Liver (tissue), 9 donors: ENCODE data around the gene TRIM63. TPM values are rescaled to one million over a fixed set of nuclear protein-coding genes. Genes with fewer than 3 reads are reported as not detected.
A peak's percentile ranks its signal among the peaks of the same experiment; 100 is the strongest.

ENCODE experiments used
- DNase-seq: peaks from one replicate; pipeline ENCODE4 v3.0.0-alpha.2; 2017; ENCODE audit warnings: low spot score
- H3K27ac ChIP-seq, 2 donors: one replicate each; pipeline ENCODE4 v1.7.0; 2013; ENCODE audit warnings: inconsistent platforms in 2 of 2, low read length in 2 of 2, control low read depth in 1 of 2, low read depth in 1 of 2, mild to moderate bottlenecking in 1 of 2
- H3K27me3 ChIP-seq, 4 donors: one replicate each; pipeline versions ENCODE4 v1.6.1 to v1.7.0; 2013; ENCODE audit warnings: low read length in 3 of 4, inconsistent platforms in 1 of 4, mild to moderate bottlenecking in 1 of 4, moderate library complexity in 1 of 4; ENCODE audit not compliant: control insufficient read depth in 4 of 4, insufficient read depth in 4 of 4
- H3K36me3 ChIP-seq, 4 donors: one replicate each; pipeline versions ENCODE4 v1.6.1 to v1.7.0; 2013; ENCODE audit warnings: low read length in 3 of 4, mild to moderate bottlenecking in 3 of 4, low read depth in 1 of 4, moderate library complexity in 1 of 4; ENCODE audit not compliant: control insufficient read depth in 4 of 4, insufficient read depth in 3 of 4
- H3K4me1 ChIP-seq, 4 donors: one replicate each; pipeline versions ENCODE4 v1.6.1 to v1.7.0; 2013; ENCODE audit warnings: low read length in 3 of 4, mild to moderate bottlenecking in 3 of 4, moderate library complexity in 1 of 4; ENCODE audit not compliant: control insufficient read depth in 4 of 4, insufficient read depth in 4 of 4
- H3K4me3 ChIP-seq, 3 donors: one replicate each; pipeline versions ENCODE4 v1.6.1 to v1.7.0; 2013; ENCODE audit warnings: low read length in 3 of 3, control low read depth in 1 of 3, low read depth in 1 of 3, mild to moderate bottlenecking in 1 of 3
- H3K9ac ChIP-seq, 2 donors: one replicate each; pipeline ENCODE4 v1.7.0; 2013; ENCODE audit warnings: low read length in 2 of 2, mild to moderate bottlenecking in 2 of 2, moderate library complexity in 2 of 2, control low read depth in 1 of 2, low read depth in 1 of 2
- H3K9me3 ChIP-seq, 4 donors: one replicate each; pipeline versions ENCODE4 v1.6.1 to v1.7.0; 2013; ENCODE audit warnings: low read length in 3 of 4; ENCODE audit not compliant: control insufficient read depth in 4 of 4
- ATF3 ChIP-seq: IDR thresholded peaks from 2 replicates; pipeline ENCODE4 v1.6.1; 2016; ENCODE audit warnings: antibody characterized with exemption
- CTCF ChIP-seq: fragments of 150-350 bp; IDR thresholded peaks from 2 replicates; pipeline ENCODE4 v1.5.1; 2017; ENCODE audit warnings: improper control_type of control experiment, low read depth, low read length; ENCODE audit not compliant: missing input control
- EGR1 ChIP-seq, 2 donors: IDR thresholded peaks; 2 replicates each; pipeline ENCODE4 v1.6.1; 2016 to 2018; ENCODE audit warnings: antibody characterized with exemption in 2 of 2, low read depth in 2 of 2
- FOXA1 ChIP-seq: IDR thresholded peaks from 2 replicates; pipeline ENCODE4 v1.6.1; 2016; ENCODE audit warnings: antibody characterized with exemption
- FOXA2 ChIP-seq: IDR thresholded peaks from 2 replicates; pipeline ENCODE4 v1.6.1; 2016; ENCODE audit warnings: antibody characterized with exemption
- GABPA ChIP-seq, 2 donors: IDR thresholded peaks in 1 of 2; conservative IDR thresholded peaks in 1 of 2; 2 replicates each; pipeline ENCODE4 v1.6.1; 2016; ENCODE audit warnings: antibody characterized with exemption in 2 of 2, mild to moderate bottlenecking in 1 of 2, moderate library complexity in 1 of 2
- HNF4A ChIP-seq, 2 donors: conservative IDR thresholded peaks; 2 replicates each; pipeline ENCODE4 v1.6.1; 2016; ENCODE audit warnings: antibody characterized with exemption in 2 of 2, mild to moderate bottlenecking in 2 of 2
- HNF4G ChIP-seq: IDR thresholded peaks from 2 replicates; pipeline ENCODE4 v1.6.1; 2016; ENCODE audit warnings: antibody characterized with exemption
- JUND ChIP-seq, 2 donors: IDR thresholded peaks; 2 replicates each; pipeline ENCODE4 v1.6.1; 2016; ENCODE audit warnings: antibody characterized with exemption in 2 of 2
- MAX ChIP-seq: IDR thresholded peaks from 2 replicates; pipeline ENCODE4 v1.6.1; 2016; ENCODE audit warnings: antibody characterized with exemption
- NR2F2 ChIP-seq: IDR thresholded peaks from 2 replicates; pipeline ENCODE4 v1.6.1; 2016; ENCODE audit warnings: antibody characterized with exemption
- RAD21 ChIP-seq, 2 donors: IDR thresholded peaks; 2 replicates each; pipeline ENCODE4 v1.6.1; 2016; ENCODE audit warnings: antibody characterized with exemption in 2 of 2, mild to moderate bottlenecking in 2 of 2
- REST ChIP-seq: IDR thresholded peaks from 2 replicates; pipeline ENCODE4 v1.6.1; 2016; ENCODE audit warnings: antibody characterized with exemption, mild to moderate bottlenecking
- RXRA ChIP-seq, 2 donors: IDR thresholded peaks; 2 replicates each; pipeline ENCODE4 v1.6.1; 2017 to 2018; ENCODE audit warnings: antibody characterized with exemption in 2 of 2, mild to moderate bottlenecking in 1 of 2
- SP1 ChIP-seq: IDR thresholded peaks from 2 replicates; pipeline ENCODE4 v1.6.1; 2018; ENCODE audit warnings: antibody characterized with exemption, mild to moderate bottlenecking
- TAF1 ChIP-seq: conservative IDR thresholded peaks from 2 replicates; pipeline ENCODE4 v1.6.1; 2016; ENCODE audit warnings: antibody characterized with exemption, mild to moderate bottlenecking
- YY1 ChIP-seq: IDR thresholded peaks from 2 replicates; pipeline ENCODE4 v1.6.1; 2016; ENCODE audit warnings: antibody characterized with exemption, mild to moderate bottlenecking
- ZBTB33 ChIP-seq: IDR thresholded peaks from 2 replicates; pipeline ENCODE4 v1.6.1; 2016; ENCODE audit warnings: antibody characterized with exemption
- WGBS: extraction: QIAGEN DNeasy Blood & Tissue Kit; methylation state at CpG from one replicate; pipeline ENCODE4 v1.1.7; 2013; 5-methylcytosine and 5-hydroxymethylcytosine counted together
- polyA plus RNA-seq, 2 donors: library from polyadenylated mRNA; stranded (reverse) in 1 of 2; unstranded in 1 of 2; fragments of 200-250 nt in 1 of 2; fragments of >200 nt in 1 of 2; fragmentation: Nextera tagmentation in 1 of 2; extraction: Ambion mirVana in 1 of 2; gene quantifications; one replicate each; pipeline versions ENCODE4 v1.2.1 to v1.2.3, GENCODE V29; 2013 to 2015
- total RNA-seq, 2 donors: library from RNA; depleted of rRNA; stranded (reverse); fragments of >200 nt; gene quantifications; one replicate each; pipeline ENCODE4 v1.2.3, GENCODE V29; 2014
- donor health status: healthy.
- donor health status: healthy.
- donor health status: healthy.
- donor health status: healthy.
- donor health status: healthy.

TRIM63 gene
- total and polyA plus RNA-seq, 4 donors, result 0.03 TPM; not detected in 3

GRCh38 chr1:26075421-26076144 is 8.2 kb upstream of the TRIM63 start:
- 69% methylated on average over 3 of the region's 3 CpGs for WGBS
- TF ChIP-seq MAX (no peak), CTCF (no peak), TAF1 (no peak), JUND (IDR thresholded peaks at IDR 0.05) (no peak), SP1 (peak; percentile 83), ATF3 (no peak), EGR1 (IDR thresholded peaks at IDR 0.05; ENCODE audit: low read depth in 2 of 2) (no peak), FOXA1 (no peak), HNF4A (conservative IDR thresholded peaks at IDR 0.05) (peak; percentile 75 to 87), YY1 (no peak), RXRA (IDR thresholded peaks at IDR 0.05) (peak; percentile 33 to 40), FOXA2 (no peak), NR2F2 (no peak), HNF4G (peak; percentile 71)
- H3K4me3 ChIP-seq, result no peak overlapping the region
- peaks cover 5 to 35% (median 24%) of the 10 kb centered on the region in 4 donors for H3K4me1 ChIP-seq
- no peaks in the 10 kb centered on the region for H3K36me3 ChIP-seq
- no peak for DNase-seq
- H3K9me3 ChIP-seq, result no peaks in the 10 kb centered on the region
- H3K27me3 ChIP-seq, result no peaks in the 10 kb centered on the region
- H3K27ac ChIP-seq, result no peak overlapping the region
- H3K9ac ChIP-seq, result no peak overlapping the region

- H3K27ac ChIP-seq, result peak overlapping the region; percentile 18 to 23
- 16% methylated on average over 6 of the region's 6 CpGs for WGBS
- peaks cover 5 to 27% (median 21%) of the 10 kb centered on the region in 4 donors for H3K4me1 ChIP-seq
- no peaks in the 10 kb centered on the region for H3K27me3 ChIP-seq
- H3K9ac ChIP-seq, result no peak overlapping the region
- TF ChIP-seq ATF3, result no peak
- peak; percentile 63 for TF ChIP-seq YY1
- peak in 1 of 2 donors; percentile 64 for TF ChIP-seq JUND (IDR thresholded peaks at IDR 0.05)
- peak; percentile 92 for TF ChIP-seq FOXA1
- TF ChIP-seq FOXA2, result peak; percentile 90
- peak; percentile 41 to 72 for TF ChIP-seq RXRA (IDR thresholded peaks at IDR 0.05)
- TF ChIP-seq NR2F2, result no peak
- TF ChIP-seq CTCF, result no peak
- no peak for TF ChIP-seq HNF4G
- peak in 1 of 2 donors; percentile 16 for TF ChIP-seq GABPA (IDR thresholded peaks at IDR 0.05 in 1 of 2, conservative IDR thresholded peaks at IDR 0.05 in 1 of 2)
- peak; percentile 51 for TF ChIP-seq SP1
- TF ChIP-seq TAF1, result no peak
- TF ChIP-seq ZBTB33, result peak; percentile 33
- TF ChIP-seq MAX, result peak; percentile 72
- TF ChIP-seq RAD21 (IDR thresholded peaks at IDR 0.05), result no peak
- TF ChIP-seq HNF4A (conservative IDR thresholded peaks at IDR 0.05), result peak; percentile 44 to 62
- peak in 1 of 2 donors; percentile 22 for TF ChIP-seq EGR1 (IDR thresholded peaks at IDR 0.05; ENCODE audit: low read depth in 2 of 2)
- no peak for TF ChIP-seq REST
- H3K4me3 ChIP-seq, result no peak overlapping the region
- no peaks in the 10 kb centered on the region for H3K36me3 ChIP-seq
- DNase-seq, result no peak
- H3K9me3 ChIP-seq, result no peaks in the 10 kb centered on the region
Observed at GRCh38 chr1:26072305-26072704, 4.9 kb upstream of the TRIM63 start.
